SK-N-SH (cell line): ENCODE measurements around the gene PPP1R12A. TPM values are rescaled to one million over a fixed set of nuclear protein-coding genes. Genes with fewer than 3 reads are reported as not detected.

Experiments
- CTCF ChIA-PET: fragments of 300-600, 350-600 bp; formaldehyde crosslinking; extraction: SDS; loops from one replicate; lab custom pipeline; 2021; lab: Yijun Ruan, JAX
- POLR2A ChIA-PET: fragments of 350-600 bp; sonication (Branson Sonifier 250); formaldehyde crosslinking; extraction: SDS; loops from one replicate; lab custom pipeline; 2020; ENCODE audit warnings: antibody characterized with exemption, inconsistent platforms; lab: Yijun Ruan, JAX
- DNase-seq: peaks from one replicate; pipeline ENCODE4 v3.0.0; 2012
- H2AFZ ChIP-seq: fragments of 200-600 bp; sonication (generic); 2 replicates; pipeline ENCODE4 v1.8.1; 2016; ENCODE audit warnings: antibody characterized with exemption, mild to moderate bottlenecking, low read depth
- H3F3A ChIP-seq: fragments of 200-600 bp; sonication (generic); replicated peaks from 2 replicates; pipeline ENCODE3; 2016; ENCODE audit warnings: antibody characterized with exemption, mild to moderate bottlenecking; ENCODE audit not compliant: insufficient read depth
- H3K27ac ChIP-seq, 2 experiments: fragments of 200-500 bp in 1 of 2; fragments of 200-600 bp in 1 of 2; sonication (Bioruptor generic) in 1 of 2; sonication (generic), shearing (Covaris generic) in 1 of 2; 2 replicates each; pipeline versions ENCODE4 v1.5.1 to v1.6.1; 2014 to 2016; ENCODE audit warnings: low read depth in 2 of 2, inconsistent platforms in 1 of 2, low read length in 1 of 2, mild to moderate bottlenecking in 1 of 2, mixed read lengths in 1 of 2
- H3K27me3 ChIP-seq: fragments of 200-600 bp; sonication (generic), shearing (Covaris generic); 2 replicates; pipeline ENCODE4 v1.6.1; 2016; ENCODE audit warnings: mixed run types; ENCODE audit not compliant: insufficient read depth
- H3K36me3 ChIP-seq, 2 experiments: fragments of 200-500 bp in 1 of 2; fragments of 200-600 bp in 1 of 2; sonication (Bioruptor generic) in 1 of 2; sonication (generic) in 1 of 2; replicated peaks in 1 of 2; 2 replicates each; pipeline versions ENCODE3 to v1.5.1; 2014 to 2016; ENCODE audit warnings: low read length in 1 of 2, mild to moderate bottlenecking in 1 of 2; ENCODE audit not compliant: insufficient read depth in 2 of 2, control insufficient read depth in 1 of 2
- H3K4me1 ChIP-seq, 2 experiments: fragments of 200-500 bp in 1 of 2; fragments of 200-600 bp in 1 of 2; sonication (Bioruptor generic) in 1 of 2; sonication (generic), shearing (Covaris generic) in 1 of 2; 2 replicates each; pipeline versions ENCODE4 v1.5.1 to v1.6.1; 2014 to 2016; ENCODE audit warnings: low read depth in 1 of 2, low read length in 1 of 2, mixed run types in 1 of 2; ENCODE audit not compliant: insufficient read depth in 2 of 2, control insufficient read depth in 1 of 2
- H3K4me2 ChIP-seq: fragments of 200-600 bp; sonication (generic), shearing (Covaris generic); 2 replicates; pipeline ENCODE4 v1.6.1; 2017; ENCODE audit warnings: mixed run types
- H3K4me3 ChIP-seq, 2 experiments: fragments of 200-500 bp in 1 of 2; fragments of 200-600 bp in 1 of 2; sonication (Bioruptor generic) in 1 of 2; sonication (generic), shearing (Covaris generic) in 1 of 2; 2 replicates each; pipeline versions ENCODE4 v1.5.1 to v1.8.1; 2014 to 2016; ENCODE audit warnings: low read depth in 2 of 2, inconsistent platforms in 1 of 2, low read length in 1 of 2, mild to moderate bottlenecking in 1 of 2, mixed read lengths in 1 of 2, moderate library complexity in 1 of 2
- H3K79me2 ChIP-seq: fragments of 200-600 bp; sonication (generic); 2 replicates; pipeline ENCODE4 v1.8.1; 2017; ENCODE audit warnings: mild to moderate bottlenecking; ENCODE audit not compliant: insufficient read depth
- H3K9ac ChIP-seq: fragments of 200-600 bp; sonication (generic); 2 replicates; pipeline ENCODE4 v1.6.1; 2017; ENCODE audit warnings: mixed run types
- H3K9me2 ChIP-seq: fragments of 200-600 bp; sonication (generic); 2 replicates; pipeline ENCODE4 v1.6.1; 2017; ENCODE audit warnings: mixed run types
- H3K9me3 ChIP-seq: fragments of 200-600 bp; sonication (generic); 2 replicates; pipeline ENCODE4 v1.6.1; 2017; ENCODE audit warnings: mixed run types, mild to moderate bottlenecking, moderate library complexity
- H4K20me1 ChIP-seq: fragments of 200-600 bp; sonication (generic); 2 replicates; pipeline ENCODE4 v1.6.1; 2017; ENCODE audit warnings: mild to moderate bottlenecking, mixed run types; ENCODE audit not compliant: insufficient read depth
- EZH2phosphoT487 ChIP-seq: fragments of 200-600 bp; sonication (generic); IDR thresholded peaks from 2 replicates; pipeline ENCODE4 v1.6.1; 2017; ENCODE audit warnings: low read depth, mixed run types, mild to moderate bottlenecking, antibody characterized with exemption, moderate library complexity, borderline replicate concordance
- FOSL2 ChIP-seq: IDR thresholded peaks from 2 replicates; pipeline ENCODE4 v1.4.0; 2012; ENCODE audit warnings: low read depth, mild to moderate bottlenecking, moderate library complexity, borderline replicate concordance
- FOXJ3 ChIP-seq: sonication (generic); formaldehyde crosslinking; IDR thresholded peaks from 2 replicates; pipeline ENCODE4 v1.5.1; 2020; ENCODE audit warnings: mild to moderate bottlenecking, missing genetic modification reagents
- GATA2 ChIP-seq: sonication (generic); formaldehyde crosslinking; IDR thresholded peaks from 2 replicates; pipeline ENCODE4 v1.5.0; 2020; ENCODE audit warnings: mild to moderate bottlenecking, missing genetic modification reagents
- IRF3 ChIP-seq: fragments of 150-350 bp; IDR thresholded peaks from 2 replicates; pipeline ENCODE4 v1.6.1; 2016; ENCODE audit warnings: mild to moderate bottlenecking, low read depth, low read length
- JUND ChIP-seq: IDR thresholded peaks from 2 replicates; pipeline ENCODE4 v1.4.0; 2012
- MAX ChIP-seq: IDR thresholded peaks from 2 replicates; pipeline ENCODE4 v1.4.0; 2012; ENCODE audit warnings: low read depth
- MEF2A ChIP-seq: IDR thresholded peaks from 2 replicates; pipeline ENCODE4 v1.4.0; 2012; ENCODE audit warnings: low read depth, borderline replicate concordance
- MXI1 ChIP-seq: IDR thresholded peaks from 2 replicates; pipeline ENCODE4 v1.6.1; 2012; ENCODE audit warnings: mild to moderate bottlenecking, low read depth, low read length, improper control_type of control experiment
- POLR2AphosphoS5 ChIP-seq: IDR thresholded peaks from 2 replicates; pipeline ENCODE4 v1.6.1; 2012; ENCODE audit warnings: low read depth, low read length
- RCOR1 ChIP-seq: fragments of 150-350 bp; IDR thresholded peaks from 2 replicates; pipeline ENCODE4 v1.6.1; 2017; ENCODE audit warnings: antibody characterized with exemption, low read length
- RXRA ChIP-seq: IDR thresholded peaks from 2 replicates; pipeline ENCODE4 v1.4.0; 2012; ENCODE audit warnings: low read depth, mild to moderate bottlenecking, borderline replicate concordance
- SIN3A ChIP-seq: IDR thresholded peaks from 2 replicates; pipeline ENCODE4 v1.6.1; 2012; ENCODE audit warnings: low read depth, mild to moderate bottlenecking, low read length, moderate library complexity, borderline replicate concordance
- TEAD4 ChIP-seq: IDR thresholded peaks from 2 replicates; pipeline ENCODE4 v1.4.0; 2012; ENCODE audit warnings: mild to moderate bottlenecking, borderline replicate concordance; ENCODE audit not compliant: insufficient read depth
- USF2 ChIP-seq: fragments of 150-350 bp; IDR thresholded peaks from 2 replicates; pipeline ENCODE4 v1.6.1; 2017; ENCODE audit warnings: antibody characterized with exemption, low read length, low read depth, borderline replicate concordance
- ZBTB33 ChIP-seq: IDR thresholded peaks from 2 replicates; pipeline ENCODE4 v1.4.0; 2012; ENCODE audit warnings: low read depth, borderline replicate concordance
- WGBS: methylation state at CpG from one replicate; pipeline ENCODE4 v1.1.6; 2017; ENCODE audit warnings: low lambda C conversion rate; 5-methylcytosine and 5-hydroxymethylcytosine counted together
- polyA plus RNA-seq, 3 experiments: library from polyadenylated mRNA; depleted of rRNA; stranded (reverse); fragments of >200 nt; gene quantifications; 2 replicates each; pipeline ENCODE4 v1.2.3, GENCODE V29; 2012
- TF ChIP-seq, protein P1 (sequence below): IDR thresholded peaks from 2 replicates; pipeline ENCODE4 v1.4.0; 2012; ENCODE audit warnings: low read depth, borderline replicate concordance

Gene PPP1R12A
- polyA plus RNA-seq, 1 of the 3 experiments (the other 2 are of a cell fraction), result 26.0 TPM

GRCh38 chr12:79884401-79885006 lies 50.4 kb downstream of the PPP1R12A start:
- Histone ChIP-seq H3K4me1 (peaks cover 0 to 16% of the 10 kb centered on the region in 2 experiments; a peak in 2 of 4 replicates), H3K4me2 (no peak overlapping the region), H3K27me3 (no peaks in the 10 kb centered on the region), H3K4me3 (no peak overlapping the region), H3F3A (peaks cover 27% of the 10 kb centered on the region), H3K9me2 (no peaks in the 10 kb centered on the region), H3K79me2 (peaks cover 100% of the 10 kb centered on the region), H3K36me3 (peaks cover 0 to 7% of the 10 kb centered on the region in 2 experiments), H3K9ac (no peak overlapping the region), H3K27ac (peak overlapping the region in 1 of 2 experiments; percentile 2; a peak in 1 of 4 replicates), H3K9me3 (no peaks in the 10 kb centered on the region), H2AFZ (no peak overlapping the region), H4K20me1 (peaks cover 85% of the 10 kb centered on the region)
- WGBS, result 97% methylated on average over 3 of the region's 3 CpGs
- POLR2A ChIA-PET, result no interaction called here
- no peak for DNase-seq
- no peak for TF ChIP-seq FOXJ3 (CRISPR knock-in tag)
- no peak for TF ChIP-seq MXI1
- TF ChIP-seq RXRA, result no peak
- no peak for TF ChIP-seq POLR2AphosphoS5
- CTCF ChIA-PET, result interaction anchor here (1.0 kb wide), 1 partner anchor 11 kb away, joined by 3 read pairs; no protein-coding TSS in a partner anchor

DNA sequence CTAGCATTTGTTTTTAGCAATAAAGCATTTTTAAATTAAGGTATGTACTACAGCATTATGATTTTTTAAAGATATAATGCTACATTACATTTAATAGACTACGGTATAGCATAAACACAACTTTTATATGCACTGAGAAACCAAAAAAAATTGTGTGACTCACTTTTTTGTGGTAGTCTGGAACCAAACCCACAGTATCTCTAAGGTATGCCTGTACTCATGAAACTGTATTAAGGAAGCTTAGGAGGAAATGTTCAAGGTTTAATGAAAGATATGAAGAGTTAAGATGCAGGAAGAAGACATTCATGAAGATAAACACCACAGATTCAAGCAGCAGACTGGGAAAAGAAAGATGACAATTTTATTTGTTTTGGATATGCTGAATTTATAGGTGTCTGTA lies 51.7 kb downstream of the PPP1R12A start:
- DNase-seq, result no peak

More for the DNA sequence above, 51.7 kb downstream of the PPP1R12A start:
- CTCF ChIA-PET, result interaction anchor here (1.0 kb wide), 1 partner anchor 12 kb away, joined by 3 read pairs; no protein-coding TSS in a partner anchor
- H4K20me1 ChIP-seq, result peaks cover 84% of the 10 kb centered on the region
- no peaks in the 10 kb centered on the region for H3K9me2 ChIP-seq
- WGBS, result 98% methylated on average over 1 of the region's 1 CpG
- no peaks in the 10 kb centered on the region for H3K9me3 ChIP-seq
- H3K9ac ChIP-seq, result no peak overlapping the region
- H3K4me1 ChIP-seq, result peaks cover 0 to 16% of the 10 kb centered on the region in 2 experiments; a peak in 2 of 4 replicates
- H3K36me3 ChIP-seq, result peaks cover 0 to 19% of the 10 kb centered on the region in 2 experiments
- 0 out of 4 replicates have a peak overlapping the region, but pooled peaks of 1 of the 2 experiments have one; percentile 10 for H3K27ac ChIP-seq
- no peaks in the 10 kb centered on the region for H3K27me3 ChIP-seq
- POLR2A ChIA-PET, result no interaction called here
- H2AFZ ChIP-seq, result no peak overlapping the region
- no peak overlapping the region for H3K4me3 ChIP-seq
- H3K79me2 ChIP-seq, result peaks cover 100% of the 10 kb centered on the region
- H3F3A ChIP-seq, result peaks cover 27% of the 10 kb centered on the region
- TF ChIP-seq MAX (no peak), RCOR1 (no peak), MEF2A (no peak), TEAD4 (no peak), FOXJ3 (CRISPR knock-in tag) (no peak), GATA2 (no peak), EZH2phosphoT487 (no peak), USF2 (no peak), JUND (no peak), SIN3A (no peak), FOSL2 (no peak), IRF3 (no peak), ZBTB33 (no peak)
- TF ChIP-seq, protein P1, sequence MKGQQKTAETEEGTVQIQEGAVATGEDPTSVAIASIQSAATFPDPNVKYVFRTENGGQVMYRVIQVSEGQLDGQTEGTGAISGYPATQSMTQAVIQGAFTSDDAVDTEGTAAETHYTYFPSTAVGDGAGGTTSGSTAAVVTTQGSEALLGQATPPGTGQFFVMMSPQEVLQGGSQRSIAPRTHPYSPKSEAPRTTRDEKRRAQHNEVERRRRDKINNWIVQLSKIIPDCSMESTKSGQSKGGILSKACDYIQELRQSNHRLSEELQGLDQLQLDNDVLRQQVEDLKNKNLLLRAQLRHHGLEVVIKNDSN, result no peak
- no peak overlapping the region for H3K4me2 ChIP-seq
